HPDE6-E6E7 (cell line): Measurements from ENCODE around the gene SMAD1.

ENCODE experiments used
- DNase-seq: peaks from one replicate; pipeline ENCODE4 v3.0.0; 2011; ENCODE audit warnings: missing footprints; ENCODE audit errors: extremely low spot score

Gene SMAD1

DNA sequence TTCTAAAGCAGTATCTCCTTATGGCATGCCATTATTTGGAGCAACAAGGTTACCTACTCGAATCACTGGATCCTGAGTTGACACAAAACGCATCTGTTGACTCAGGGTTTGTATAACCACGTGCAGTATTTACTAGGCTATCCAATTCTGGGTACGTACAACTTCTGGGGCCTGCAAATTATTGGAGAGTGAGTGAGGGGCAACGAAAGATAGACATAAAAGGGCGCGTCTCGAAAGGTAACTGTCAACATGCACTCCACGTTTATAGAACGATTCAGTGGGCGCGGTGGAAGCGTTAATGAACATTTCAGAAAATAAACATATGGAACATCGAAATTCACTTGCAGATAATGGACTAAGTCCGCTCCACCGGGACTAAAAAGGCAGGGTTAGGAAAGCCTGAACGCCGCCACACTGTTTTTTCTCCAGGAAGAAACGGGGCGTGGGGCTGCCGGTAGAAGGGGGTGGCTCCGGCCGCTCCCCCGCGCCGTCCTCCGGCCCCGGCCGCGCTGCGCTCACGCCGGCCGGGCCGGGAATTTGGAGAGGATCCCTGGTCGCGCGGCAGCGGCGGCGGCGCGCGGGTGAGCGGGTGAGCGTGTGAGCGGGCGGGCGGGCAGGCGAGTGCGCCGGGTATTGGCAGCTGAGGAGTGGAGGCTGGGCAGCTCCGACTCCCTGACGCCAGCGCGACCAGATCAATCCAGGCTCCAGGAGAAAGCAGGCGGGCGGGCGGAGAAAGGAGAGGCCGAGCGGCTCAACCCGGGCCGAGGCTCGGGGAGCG, at the start of gene SMAD1:
Gene SMAD1 (plus strand): TSS at position 690 of the 778 bp plus-strand sequence. CDS start 32,761 bp downstream, outside the sequence.
- DNase-seq, result peak; percentile 70

DNA sequence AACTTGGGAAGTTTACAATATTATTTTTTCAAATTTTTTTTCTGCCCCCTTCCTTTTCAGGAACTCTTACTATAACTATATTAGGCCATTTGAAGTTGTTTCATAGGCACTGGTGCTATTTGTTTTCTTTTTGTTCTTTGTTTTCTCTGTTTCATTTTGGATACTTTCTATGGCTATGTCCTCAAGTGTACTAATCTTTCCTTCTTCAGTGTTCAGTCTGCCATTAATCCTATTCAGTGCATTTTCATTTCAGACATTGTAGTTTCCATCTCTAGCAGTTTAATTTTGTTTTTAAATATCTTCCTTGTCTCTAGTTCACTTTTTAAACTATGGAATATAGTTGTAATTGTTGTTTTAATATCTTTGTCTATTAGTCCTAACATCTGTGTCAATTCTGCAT, 48.0 kb upstream of the SMAD1 start:
- DNase-seq, result no peak

DNA sequence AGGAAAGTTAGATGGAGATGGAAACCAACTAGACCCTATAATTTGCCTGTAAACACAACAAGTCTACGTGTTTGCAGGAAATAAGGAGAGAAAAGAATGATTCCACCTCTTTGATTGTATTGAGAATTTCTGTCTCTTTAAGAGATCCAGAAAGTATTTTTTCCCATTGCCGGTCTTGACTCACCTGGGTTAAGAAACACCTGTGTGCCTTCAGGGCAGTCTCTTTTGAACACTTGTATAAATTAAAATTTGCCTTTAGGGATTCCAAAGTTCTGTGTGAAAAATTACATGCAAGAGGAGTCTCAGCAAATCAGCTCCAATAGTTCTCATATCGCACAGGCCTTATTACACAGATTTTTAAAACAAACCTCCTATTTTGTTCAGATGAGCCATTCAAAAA, 46.0 kb upstream of the SMAD1 start:
- no peak for DNase-seq

DNA sequence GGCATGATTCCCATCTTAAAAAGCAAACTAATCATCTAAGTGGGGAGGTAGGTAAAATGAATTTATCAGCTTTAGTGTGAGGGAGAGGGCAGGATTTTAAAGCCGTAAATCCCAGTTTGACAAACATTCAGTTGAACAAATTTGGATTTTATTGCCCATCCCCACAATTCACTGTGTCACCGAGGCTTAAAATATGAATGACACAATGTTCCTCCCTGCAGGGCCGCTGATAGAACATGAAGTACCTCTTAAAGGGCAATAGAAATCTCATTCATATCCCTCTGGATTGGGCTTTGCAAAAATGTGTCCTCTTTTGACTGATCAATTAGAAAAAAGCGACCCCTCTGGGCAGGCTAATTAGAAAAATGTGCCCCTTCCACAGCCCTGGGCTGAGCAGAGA, 45.5 kb upstream of the SMAD1 start:
- no peak for DNase-seq

DNA sequence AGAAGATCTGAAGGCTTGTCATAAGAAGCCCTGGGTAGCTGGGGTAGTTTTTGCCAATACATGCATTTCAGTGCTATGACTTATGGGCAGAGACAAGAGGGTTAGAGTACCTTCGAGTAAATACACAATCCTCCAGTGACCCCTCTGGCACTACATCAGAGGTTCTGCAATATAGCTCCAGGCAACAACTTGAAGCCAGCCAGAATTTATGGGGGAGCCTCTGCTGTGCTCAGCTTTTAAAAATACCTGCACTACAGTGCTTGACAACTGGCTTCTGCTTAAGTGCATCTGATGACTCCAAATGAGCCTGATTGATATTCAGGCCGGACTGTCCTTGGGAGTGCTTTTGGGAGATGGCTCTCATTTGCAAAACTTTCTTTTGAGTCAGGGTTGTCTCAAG, 44.9 kb upstream of the SMAD1 start:
- DNase-seq, result no peak

DNA sequence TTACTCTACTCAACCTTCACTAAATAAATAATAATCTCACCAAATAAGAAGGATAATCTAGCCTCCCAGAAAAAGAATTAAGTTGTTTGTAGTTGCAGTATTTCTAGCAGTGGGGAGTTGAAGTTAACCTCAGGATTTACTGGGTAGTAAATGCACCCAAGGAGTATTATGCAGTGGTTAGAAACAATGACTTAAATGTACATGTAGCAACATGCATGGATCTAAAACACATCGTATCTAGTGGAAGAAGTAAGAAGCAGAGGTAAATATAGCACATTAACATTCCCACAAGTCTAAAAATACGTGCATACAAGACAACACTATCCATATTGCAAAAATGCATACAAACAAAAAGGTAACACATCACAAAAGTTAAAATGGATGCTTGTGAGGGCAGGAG, 44.2 kb upstream of the SMAD1 start:
- no peak for DNase-seq

DNA sequence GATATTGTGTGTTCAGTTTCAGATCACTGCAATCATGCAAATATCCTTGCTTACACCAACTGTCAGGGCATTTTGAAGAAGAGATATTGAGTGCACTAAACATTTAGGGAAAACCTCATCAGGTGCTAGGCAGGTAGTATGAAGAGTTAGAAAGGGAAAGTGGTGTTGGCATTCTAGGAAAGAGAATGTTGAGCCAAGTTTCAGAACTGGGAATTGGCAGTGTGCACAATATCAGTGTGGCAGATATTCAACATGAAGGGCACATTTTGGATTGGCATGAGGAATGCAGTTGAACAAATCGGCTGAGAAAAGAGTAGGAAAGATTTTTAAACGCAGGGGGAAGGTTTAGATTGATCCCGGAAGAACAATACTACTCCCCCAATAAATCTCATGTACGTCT, 43.4 kb upstream of the SMAD1 start:
- DNase-seq, result no peak

DNA sequence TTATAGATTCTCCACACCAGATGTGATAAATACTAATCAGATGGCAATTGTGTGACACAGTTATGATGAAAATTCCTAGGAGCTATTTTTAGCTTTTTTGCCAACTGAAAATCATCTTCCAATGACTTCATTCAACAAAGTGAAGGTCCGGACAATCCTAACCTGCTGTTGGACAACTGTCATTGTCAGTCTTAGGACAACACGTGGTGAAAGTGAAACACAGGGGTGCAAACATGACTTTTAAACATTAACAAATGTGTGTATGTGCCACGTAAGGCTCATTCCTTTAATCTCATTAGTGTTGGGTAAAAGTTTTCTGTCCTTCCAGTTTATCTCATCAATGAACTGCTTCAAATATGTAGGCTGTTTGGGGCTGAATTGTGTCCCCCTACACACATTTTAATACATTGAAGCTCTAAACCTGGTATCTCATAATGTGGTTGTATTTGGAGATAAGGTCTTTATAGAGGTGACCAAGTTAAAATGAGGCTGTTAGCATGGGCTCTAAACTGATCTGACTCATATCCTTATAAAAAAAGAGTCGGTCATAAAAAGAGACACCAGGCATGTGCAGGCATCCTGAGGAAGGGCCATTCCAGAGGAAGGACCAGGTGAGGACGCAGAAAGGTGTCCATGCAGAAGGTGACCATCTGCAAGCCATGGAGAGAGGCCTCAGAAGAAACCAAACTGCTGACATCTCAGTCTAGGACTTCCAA, 41.2 kb upstream of the SMAD1 start:
- DNase-seq, result no peak

DNA sequence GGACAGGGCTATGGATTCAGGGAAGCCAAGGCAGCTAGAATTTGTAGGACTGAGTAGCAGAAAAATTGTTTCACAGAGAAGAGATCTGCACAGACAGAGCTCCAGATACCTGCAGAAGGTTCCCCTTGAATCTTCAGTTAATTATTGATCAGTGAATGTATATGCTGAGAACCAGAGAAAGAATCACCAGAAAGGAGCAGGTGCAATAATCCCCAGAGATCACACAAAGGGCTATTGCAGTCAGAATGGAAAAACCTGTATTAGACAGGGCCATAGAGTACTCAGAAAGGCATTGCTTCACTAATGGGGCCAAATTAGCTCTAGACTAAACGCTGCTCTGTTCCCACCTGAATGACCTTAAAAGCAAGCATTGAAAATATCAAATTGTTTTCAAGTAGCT, 35.5 kb upstream of the SMAD1 start:
- DNase-seq, result no peak

DNA sequence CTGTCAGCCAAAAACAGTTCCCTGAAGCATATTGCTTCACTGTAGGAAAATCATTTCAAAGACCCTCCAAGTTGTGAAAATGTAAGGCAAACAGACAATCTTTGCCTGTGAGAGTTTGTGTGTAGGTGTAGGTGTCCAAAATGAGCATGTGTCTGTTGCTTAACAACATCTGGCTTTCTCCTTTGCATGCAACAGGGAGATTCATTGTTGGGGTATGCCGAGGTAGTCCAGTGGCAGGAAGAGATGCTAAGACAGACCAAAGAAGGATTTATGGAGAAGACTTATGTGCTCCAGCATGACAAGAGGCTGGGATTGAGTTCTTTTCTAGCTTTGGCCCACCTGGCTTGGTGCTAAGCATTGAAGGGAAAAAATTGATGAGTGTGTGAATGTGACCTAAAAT, 29.8 kb upstream of the SMAD1 start:
- DNase-seq, result no peak

DNA sequence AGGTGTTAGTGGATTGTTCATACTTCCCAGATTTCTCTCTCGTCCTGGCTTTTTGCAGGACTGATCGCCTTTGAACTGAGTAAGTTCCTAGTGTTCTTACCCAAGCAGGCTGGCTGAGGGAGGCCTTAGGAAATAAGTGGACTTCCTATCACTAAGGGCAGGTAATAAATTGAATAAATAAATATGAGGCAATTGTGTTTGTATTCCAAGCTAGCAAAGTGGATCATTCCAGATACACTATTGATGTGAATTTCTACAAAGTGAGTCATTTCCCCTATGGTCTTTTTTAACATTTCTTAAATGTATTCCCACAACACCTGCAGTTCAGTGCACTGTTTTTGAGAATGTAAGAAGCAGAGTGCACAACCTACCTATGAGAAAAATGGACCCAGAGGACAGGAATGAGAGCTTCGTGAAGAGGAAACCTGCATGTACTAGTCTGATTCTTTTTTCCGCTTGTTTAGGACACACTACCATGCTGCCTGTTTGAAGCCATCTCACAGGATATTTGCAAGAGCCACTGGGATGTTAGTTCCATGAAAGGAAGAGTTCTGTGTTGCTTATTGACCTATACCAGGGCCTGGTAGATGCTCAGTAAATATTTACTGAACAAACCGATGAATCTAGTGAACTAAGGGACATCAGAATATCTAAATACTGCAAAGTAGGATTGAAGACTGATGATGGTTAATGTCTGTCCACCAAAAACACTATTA, 29.0 kb upstream of the SMAD1 start:
- no peak for DNase-seq

DNA sequence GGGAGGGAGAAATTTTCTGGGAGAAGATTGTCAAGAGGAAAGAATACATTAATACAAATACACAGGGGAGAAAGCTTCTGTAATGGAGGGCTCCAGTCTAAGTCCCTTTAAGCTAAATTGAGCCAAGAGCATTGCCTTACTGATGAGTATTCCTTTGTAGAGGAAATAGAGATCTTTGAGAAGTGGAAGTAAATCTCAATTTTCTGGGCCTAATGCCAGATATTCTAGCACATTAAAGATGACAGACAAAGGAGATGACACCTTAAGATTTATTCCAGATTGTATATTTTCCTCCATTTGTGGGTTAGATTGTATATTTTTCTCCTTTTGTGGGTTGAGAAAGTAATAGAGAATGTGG, 28.5 kb upstream of the SMAD1 start:
- DNase-seq, result no peak

DNA sequence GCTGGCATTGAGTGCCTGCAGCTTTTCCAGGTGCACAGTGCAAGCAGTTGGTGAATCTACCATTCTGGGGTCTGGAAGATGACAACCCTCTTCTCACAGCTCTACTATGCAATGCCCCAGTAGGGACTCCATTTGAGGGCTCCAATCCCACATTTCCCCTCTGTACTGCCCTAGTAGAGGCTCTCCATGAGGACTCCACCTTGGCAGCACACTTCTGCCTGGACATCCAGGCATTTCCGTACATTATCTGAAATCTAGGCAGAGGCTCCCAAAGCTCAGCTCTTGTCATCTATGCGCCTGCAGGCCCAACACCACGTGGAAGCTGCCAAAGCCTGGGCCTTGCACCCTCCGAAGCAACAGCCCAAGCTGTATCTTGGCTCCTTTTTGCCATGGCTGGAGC, 8.4 kb upstream of the SMAD1 start:
- no peak for DNase-seq

DNA sequence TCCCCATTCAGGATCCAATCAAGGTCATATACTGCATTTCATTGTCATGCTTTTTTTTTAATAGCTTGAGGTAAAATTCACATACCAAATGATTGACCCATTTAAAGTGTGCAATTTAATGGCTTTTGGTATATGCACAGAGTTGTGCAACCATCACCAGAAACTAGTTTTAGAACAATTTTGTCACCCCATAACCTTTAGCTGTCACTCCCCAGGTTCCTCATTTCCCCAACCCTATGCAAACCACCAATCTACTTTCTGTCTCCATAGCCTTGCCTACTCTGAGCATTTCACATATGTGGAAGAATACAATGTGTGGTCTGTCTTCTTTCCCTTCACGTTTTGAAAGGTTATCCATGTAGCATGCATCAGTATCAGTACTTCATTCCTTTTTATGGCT, 1.4 kb upstream of the SMAD1 start:
- DNase-seq, result no peak

DNA sequence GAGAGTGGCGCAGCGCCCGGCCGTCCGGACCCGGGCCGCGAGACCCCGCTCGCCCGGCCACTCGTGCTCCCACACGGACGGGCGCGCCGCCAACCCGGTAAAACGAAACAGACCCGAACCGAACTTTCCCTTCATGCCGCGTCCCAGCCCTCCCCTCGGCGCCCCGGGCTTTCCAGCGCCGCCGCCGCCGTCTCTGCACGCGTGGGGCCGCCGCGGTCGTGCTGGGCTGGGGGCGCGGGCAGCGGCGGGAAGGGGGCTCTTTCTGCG, 222 bp downstream of the SMAD1 start:
- no peak for DNase-seq

DNA sequence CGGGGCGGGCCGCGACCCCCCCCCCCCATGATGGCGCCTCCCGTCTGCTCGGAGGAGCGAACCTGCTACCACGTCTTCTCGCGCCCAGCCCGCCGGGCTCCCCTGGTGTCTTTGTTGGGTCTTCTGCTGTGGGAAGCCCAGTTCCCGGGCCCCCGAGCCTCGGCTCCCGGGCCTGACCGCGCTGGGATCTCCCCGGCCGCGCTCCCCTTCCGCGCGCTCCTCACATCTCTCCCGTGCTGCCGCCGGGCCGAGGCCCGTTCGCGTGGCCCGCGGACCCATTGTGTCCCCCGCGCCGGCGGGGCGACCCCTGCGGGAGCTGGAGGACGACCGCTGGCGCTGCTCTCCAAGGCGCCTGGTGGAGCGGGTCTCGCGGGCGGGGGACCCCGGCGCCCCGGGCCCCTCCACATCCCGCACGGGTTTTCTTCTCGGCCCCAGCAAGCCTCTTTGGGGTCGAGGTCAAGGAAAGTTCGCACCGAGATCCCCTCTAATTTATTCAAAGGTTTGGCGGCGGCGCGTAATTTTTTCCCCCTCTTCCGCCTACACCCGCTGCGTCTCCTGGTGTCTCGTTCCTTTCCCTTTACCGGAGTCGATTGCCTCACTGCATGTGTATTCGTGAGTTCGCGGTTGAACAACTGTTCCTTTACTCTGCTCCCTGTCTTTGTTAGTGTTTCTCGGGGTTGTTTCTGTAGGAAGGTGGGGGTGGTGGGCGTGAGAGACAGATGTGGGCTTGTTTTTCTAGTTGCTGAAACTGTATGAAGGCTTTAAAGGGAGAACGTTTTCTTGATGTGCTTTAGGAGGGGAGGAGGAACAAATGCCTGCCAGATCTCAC, 770 bp downstream of the SMAD1 start:
- DNase-seq, result peak; percentile 44

DNA sequence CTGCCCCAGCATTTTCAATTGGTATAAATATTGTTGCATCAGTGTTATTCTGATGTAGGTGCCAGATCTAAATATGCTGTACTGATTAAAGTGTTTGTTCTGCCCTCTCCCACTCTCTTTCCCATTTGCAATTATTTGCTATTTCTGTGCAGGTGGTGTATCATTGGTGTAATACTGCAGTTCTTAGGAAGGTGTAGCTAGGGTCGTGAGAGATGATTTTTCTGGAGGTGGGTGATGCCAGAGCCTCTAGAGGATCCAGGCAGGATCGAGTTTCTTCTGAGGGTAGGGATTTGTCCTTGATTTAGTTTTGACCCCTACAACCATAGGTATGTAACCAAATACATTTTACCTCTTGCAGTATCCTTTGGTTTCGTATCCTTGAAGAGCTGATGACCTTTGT, 1.9 kb downstream of the SMAD1 start:
- no peak for DNase-seq

DNA sequence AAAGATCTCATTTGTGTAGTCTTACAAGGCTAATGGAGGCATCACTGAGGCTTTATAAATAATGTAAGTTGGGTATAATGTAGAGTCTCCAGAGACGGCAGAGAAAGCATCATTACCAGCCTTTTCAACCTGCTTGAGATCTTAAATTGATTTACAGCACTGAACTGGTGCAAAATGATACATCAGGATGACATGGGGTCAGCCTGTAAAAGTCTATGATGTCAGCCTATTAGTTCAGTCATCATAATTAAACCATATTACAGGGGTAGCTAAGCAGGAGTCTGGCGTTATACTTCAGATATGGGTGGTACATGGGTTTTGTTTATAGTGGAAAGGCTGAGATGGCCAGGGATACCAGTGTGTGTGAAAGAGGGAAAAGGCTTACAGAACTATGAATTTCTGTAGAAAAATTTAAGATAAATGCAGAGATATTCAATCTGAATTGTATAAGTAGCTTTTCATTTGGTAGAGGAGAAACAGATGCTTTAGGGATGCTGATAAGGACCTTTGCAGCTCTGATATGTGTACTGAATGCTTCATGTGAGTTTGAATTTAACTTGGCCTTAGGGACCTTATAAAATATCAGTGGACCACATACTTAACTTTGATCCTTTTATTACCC, 2.7 kb downstream of the SMAD1 start:
- no peak for DNase-seq

DNA sequence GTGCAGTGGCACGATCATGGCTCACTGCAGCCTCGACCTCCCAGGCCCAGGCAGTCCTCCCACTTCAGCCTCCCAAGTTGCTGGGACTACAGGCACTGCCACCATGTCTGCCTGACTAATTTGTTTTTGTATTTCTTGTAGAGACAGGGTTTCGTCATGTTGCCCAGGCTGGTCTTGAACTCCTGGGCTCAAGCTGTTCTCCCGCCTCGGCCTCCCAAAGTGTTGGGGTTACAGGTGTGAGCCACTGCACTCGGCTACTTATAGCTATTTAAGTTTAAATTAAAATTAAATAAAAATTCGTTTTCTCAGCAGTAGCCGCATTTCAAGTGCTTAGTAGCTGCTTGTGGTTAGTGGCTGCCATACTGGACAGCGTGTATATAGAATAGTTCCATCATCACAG, 3.5 kb downstream of the SMAD1 start:
- DNase-seq, result no peak

DNA sequence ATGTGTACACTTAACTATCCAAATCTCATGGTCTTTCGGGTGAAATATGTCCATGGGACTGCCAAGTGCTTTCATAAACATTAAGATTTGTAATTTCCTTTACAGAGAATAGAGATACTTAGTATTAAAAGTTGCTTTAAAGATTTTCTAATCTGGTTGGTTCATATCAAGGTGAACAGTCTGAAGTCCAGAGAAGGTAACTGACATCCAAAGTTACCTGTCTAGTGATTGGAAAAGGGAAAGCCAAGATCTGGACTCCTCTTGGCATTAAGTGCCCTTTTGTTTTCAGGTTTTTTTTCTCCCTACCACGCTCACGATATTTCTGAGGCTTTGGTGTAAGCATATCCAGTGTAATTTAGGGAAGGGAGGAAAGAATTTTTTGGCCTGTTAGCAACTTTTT, 5.0 kb downstream of the SMAD1 start:
- DNase-seq, result no peak

DNA sequence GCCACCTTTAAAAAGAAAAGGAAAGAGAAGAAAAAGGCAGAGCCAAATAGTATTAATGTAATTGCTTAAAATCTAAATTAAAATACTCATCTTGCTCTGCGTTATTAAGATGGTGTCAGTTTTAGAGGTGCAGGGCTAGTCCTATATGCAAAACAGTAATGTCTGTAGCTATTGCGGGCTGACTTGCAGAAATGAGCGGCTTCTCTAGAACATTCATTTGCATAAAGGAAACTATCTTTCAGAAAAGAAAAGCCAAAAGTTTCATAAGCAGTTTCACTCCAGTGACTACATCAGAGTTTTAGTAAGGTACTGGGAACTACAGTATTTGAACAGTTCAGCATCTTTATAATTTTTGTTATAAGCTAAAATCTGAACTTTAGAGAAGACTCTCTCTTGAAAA, 6.0 kb downstream of the SMAD1 start:
- no peak for DNase-seq

DNA sequence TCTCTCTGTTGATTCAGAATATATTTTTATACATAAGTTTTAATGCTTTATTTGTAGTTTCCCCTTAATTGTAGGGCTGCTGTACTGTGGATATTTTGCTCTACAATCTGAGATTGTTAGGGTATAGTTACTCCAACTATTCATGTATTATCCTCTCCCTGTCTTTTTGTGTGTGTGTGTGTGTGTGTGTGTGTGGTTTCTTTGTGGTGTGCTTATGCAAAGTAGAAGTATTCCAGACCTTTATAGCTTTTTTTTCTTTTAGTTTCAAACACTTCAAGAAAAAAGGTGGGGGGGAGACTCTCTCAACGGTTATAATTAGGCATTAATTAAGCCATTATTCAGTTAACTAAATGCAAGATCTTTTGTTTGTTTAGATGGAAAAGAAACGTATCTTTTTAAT, 6.7 kb downstream of the SMAD1 start:
- DNase-seq, result no peak
